Astrocyte of the hippocampus (primary cell): ENCODE results near the gene IKBIP.
"Not testable (repeated sequence)": the region's sequence is repeated elsewhere in the genome, so short reads cannot be mapped to it uniquely, and the experiment has no call there.

Experiments used
- DNase-seq: peaks from one replicate; pipeline ENCODE4 v3.0.0; 2011; ENCODE audit warnings: low read depth, low spot score

IKBIP gene

GRCh38 chr12:98644712-98645571, at the start of gene IKBIP, which contains the start of gene APAF1:
Gene IKBIP, minus strand, starts transcription at chr12:98644788. Its CDS starts 87 bp downstream, at chr12:98644701.
Gene APAF1, plus strand, starts transcription at chr12:98645290. Its CDS starts 3,070 bp downstream, at chr12:98648360.
- peak; percentile 99 for DNase-seq

DNA sequence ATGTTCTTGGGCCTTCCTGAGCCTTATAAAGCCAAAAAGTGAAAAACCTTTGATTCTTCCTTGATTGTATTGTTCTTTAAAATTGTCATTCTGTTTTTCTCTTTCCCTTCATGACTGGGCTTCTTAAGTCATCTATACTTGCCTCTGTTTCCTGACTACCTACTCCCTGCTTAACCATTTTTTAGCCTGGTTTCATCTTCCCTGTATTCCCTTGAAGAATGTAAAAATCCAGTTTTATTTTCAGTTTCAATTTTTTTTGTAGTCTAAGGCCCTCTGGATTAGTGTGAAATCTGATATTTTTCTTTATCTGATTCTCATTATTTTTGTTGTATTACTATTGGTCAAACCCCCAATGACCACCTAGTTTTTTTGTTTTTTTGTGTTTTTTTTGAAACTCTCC, 46.8 kb upstream of the IKBIP start:
- DNase-seq: no peak

DNA sequence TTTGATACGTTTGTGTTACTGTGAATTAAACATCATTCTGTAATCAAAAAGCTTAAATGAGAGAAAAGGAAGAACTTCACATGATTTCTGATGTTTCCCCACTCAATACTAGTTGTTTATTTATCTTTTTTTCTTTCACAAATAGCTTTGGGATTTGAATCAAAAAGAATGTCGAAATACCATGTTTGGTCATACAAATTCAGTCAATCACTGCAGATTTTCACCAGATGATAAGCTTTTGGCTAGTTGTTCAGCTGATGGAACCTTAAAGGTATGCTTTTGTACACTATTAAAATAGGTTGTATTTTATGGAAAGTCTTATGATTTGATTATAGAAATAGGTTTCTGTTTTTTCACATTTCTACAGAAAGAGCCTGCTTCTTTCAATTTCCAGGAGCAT, 42.0 kb upstream of the IKBIP start:
- no peak for DNase-seq

DNA sequence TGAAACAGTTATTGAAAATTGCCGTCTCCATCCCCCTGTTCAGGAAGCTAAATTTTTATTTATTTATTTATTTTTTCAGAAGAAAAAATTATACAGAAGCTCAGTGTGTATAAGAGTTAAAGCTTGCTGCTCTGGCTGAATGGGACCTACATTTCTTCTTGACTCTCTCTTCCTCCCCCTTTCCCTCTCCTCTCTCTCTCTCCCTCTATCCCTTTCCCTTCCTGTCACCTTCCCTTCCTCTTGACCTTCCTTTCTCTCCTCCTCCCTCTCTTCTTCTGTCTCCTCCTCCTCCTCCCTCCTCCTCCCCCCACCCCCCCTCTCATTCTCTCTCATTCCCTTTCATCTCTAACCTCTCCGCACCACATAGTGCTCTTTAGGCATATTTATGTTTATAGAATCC, 39.6 kb upstream of the IKBIP start:
- no peak for DNase-seq

DNA sequence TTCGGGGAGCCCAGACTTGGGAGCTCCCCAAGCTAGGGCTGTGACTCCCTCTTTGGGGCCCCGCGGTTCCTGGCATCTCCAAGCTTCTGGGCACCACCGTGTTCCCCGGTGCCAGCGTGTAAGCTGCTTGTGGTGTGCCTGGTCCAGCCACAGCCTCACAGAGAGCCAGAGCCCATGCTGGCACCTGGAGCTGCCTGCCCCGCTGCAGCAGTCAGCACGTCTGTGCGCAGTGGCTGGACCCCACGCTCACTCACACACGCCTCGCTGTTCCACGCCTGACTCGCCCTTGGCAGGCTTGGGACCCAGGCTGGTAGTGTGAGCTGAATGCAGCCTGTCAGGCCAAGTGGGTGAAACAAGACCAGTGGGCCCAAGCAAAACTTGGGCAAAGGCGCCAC, 35.0 kb upstream of the IKBIP start:
- no peak for DNase-seq

- DNase-seq: no peak
Observed at GRCh38 chr12:98678946-98679610, 34.5 kb upstream of the IKBIP start.

DNA sequence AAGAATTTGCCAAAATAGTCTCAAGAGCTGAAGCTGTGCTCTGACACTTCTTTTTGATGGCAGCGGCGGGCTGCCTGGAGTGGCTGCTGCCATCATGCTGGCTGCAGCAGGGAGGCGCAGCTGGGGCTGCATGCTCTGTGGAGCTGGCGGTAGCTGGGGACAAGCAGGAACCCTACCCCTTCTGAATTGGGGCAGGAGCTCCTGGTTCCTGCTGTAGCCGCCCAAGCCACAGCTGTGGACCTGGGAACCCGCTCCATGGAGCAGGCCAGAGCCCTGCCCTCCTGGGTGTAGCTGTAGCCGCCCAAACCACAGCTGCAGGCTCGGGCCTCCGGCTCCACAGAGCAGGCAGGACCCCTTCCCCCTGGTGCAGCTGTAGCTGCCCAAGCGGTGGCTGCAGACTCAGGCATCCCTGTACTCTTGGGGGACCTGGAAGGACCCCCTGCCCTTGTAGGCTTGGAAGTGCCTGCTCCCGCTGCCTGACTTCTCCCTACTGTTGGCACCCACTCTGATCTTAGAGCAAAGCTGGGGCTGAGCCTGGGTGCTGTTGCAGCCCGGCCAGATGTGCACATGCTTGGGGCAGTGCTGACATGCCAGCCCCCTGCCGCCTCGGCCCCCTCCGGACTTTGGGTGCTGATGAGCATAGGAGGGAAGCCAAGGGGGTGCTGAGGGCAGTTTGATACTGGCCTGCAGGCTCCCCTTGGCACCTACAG, 33.8 kb upstream of the IKBIP start:
- DNase-seq: no peak

DNA sequence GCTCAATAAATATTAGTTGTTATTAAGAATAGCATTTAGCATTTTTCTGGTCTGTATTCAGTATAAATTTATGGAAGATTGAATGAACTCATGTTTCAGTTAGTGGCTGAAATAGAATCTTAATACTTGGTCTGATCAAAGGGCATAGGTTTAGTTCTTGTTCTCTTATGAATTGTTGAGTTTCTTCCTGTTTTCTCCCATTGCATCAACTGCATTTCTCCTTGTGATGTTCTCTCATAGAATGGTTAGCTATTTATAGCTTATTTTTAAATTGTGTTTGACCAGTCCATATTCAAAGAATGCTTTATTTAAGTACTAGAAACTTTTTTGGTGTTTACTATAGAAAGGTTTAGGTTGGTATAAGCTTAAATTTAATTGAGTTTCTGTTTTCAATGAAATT, 30.3 kb upstream of the IKBIP start:
- no peak for DNase-seq

DNA sequence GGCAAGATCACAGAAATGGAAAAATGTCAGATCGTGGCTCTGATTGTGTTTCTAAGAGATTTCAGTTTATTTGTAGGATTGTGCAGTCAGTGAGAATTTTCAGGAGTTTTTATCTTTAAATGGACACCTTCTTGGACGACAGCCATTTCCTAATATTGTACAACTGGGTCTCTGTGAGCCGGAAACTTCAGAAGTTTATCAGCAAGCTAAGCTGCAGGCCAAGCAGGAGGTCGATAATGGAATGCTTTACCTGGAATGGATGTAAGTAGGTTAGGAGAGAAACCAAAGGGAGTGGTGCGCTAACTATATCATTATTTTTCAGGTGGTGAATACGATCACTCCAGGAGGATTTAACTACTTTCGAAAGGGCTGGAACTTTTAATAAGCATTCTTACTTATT, 26.9 kb upstream of the IKBIP start:
- peak; percentile 11 for DNase-seq

DNA sequence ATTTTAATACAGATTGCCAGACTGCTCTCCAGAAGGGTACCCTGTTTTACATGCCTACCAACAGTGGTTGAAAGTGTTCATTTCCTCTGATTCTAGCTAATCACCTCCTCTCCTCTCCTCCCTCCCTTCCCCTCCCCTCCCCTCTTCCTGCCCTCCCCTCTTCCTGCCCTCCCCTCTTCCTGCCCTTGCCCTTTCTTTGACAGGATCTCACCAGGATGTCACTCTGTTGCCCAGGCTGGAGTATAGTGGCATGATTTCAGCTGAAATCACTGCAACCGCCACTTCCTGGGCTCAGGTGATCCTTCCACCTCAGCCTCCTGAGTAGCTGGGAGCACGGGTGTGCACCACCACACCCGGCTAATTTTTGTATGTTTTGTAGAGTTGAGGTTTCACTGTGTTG, 25.2 kb upstream of the IKBIP start:
- DNase-seq: no peak

DNA sequence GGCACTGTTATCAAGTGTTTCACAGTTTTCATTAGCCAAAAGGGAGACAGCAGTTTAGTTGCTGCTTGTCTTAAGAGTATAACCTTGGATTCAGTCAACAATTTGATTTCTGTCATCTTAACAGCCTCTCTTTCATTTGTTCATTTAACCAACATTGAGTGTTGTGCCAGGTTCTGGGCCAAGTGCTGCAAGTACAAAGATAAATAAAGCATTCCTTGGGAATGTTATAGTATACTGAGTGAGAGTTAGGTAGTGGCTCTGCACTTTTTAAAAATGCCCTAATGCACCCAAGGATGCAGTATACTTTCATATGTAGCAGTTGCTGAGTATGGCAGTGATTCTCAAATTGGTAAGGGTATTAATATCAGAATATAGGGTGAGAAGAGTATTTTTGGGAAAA, 15.9 kb upstream of the IKBIP start:
- DNase-seq: no peak

GRCh38 chr12:98656289-98657101, 11.9 kb upstream of the IKBIP start:
- DNase-seq: no peak

DNA sequence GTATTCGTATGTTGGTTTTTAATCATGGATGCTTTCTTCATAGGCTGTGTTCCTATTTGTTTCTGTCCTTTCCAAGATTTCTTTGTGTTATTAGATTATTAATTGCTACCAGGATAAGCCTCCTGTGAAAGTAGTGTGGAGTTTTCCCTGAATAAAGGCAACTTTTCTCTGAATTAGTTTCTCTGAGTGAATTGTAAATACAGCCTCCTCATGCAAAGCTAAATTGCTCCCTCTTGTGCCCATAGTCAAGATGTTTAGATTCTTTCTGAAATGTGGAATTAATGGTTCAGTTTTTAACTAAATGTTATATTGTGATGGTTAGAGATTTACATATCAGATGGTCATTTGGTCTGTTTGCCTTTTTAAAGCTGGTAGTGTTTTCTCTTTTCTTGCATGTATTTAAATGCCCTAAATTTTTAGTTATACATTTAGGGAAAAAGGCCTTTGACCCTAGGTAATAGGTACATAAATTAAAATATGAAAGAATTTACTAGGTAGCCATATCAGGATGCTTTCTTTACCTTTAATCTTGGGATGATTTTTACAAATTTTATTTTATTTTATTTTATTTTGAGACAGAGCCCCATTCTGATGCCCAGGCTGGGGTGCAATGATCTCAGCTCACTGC, 9.4 kb upstream of the IKBIP start:
- DNase-seq: peak; percentile 65

- DNase-seq: no peak
Observed at GRCh38 chr12:98651328-98651727, 6.7 kb upstream of the IKBIP start.

- DNase-seq: peak; percentile 46
Observed at GRCh38 chr12:98646294-98647090, 1.9 kb upstream of the IKBIP start.

- DNase-seq: peak; percentile 38
Observed at GRCh38 chr12:98645572-98646067, 1.0 kb upstream of the IKBIP start.

- peak; percentile 75 for DNase-seq
Observed at GRCh38 chr12:98644433-98644711, 216 bp downstream of the IKBIP start.

- DNase-seq: not testable (repeated sequence)
Observed at GRCh38 chr12:98642801-98643200, 1.8 kb downstream of the IKBIP start.

GRCh38 chr12:98639491-98639890, 5.1 kb downstream of the IKBIP start:
- no peak for DNase-seq

- no peak for DNase-seq
Observed at GRCh38 chr12:98638009-98638408, 6.6 kb downstream of the IKBIP start.
